ENCODE results near the gene ARID3A.

The ARID3A gene

GRCh38 chr19:1006711-1007398 lies 81.0 kb downstream of the ARID3A start:
- DNase-seq: no peak

- peak; percentile 36 for DNase-seq
Observed at GRCh38 chr19:1007399-1008251, 81.8 kb downstream of the ARID3A start.

GRCh38 chr19:1008268-1009040 lies 82.6 kb downstream of the ARID3A start:
- DNase-seq: no peak

- no peak for DNase-seq
Observed at GRCh38 chr19:1009041-1009980, 83.5 kb downstream of the ARID3A start.

- no peak for DNase-seq
Observed at GRCh38 chr19:1009981-1010538, 84.2 kb downstream of the ARID3A start.

GRCh38 chr19:1010586-1011510 lies 85.0 kb downstream of the ARID3A start:
- DNase-seq: no peak

- DNase-seq: no peak
Observed at GRCh38 chr19:1011831-1012333, 86.0 kb downstream of the ARID3A start.

- no peak for DNase-seq
Observed at GRCh38 chr19:1012334-1012733, 86.5 kb downstream of the ARID3A start.

GRCh38 chr19:1013218-1013617 lies 87.4 kb downstream of the ARID3A start:
- no peak for DNase-seq

- no peak for DNase-seq
Observed at GRCh38 chr19:1014161-1015060, 88.6 kb downstream of the ARID3A start.

- DNase-seq: no peak
Observed at GRCh38 chr19:1015061-1015781, 89.4 kb downstream of the ARID3A start.

- DNase-seq: no peak
Observed at GRCh38 chr19:1015782-1016646, 90.2 kb downstream of the ARID3A start.

- no peak for DNase-seq
Observed at GRCh38 chr19:1016647-1017114, 90.8 kb downstream of the ARID3A start.

- no peak for DNase-seq
Observed at GRCh38 chr19:1017115-1017905, 91.5 kb downstream of the ARID3A start.

GRCh38 chr19:1017906-1018305 lies 92.1 kb downstream of the ARID3A start:
- no peak for DNase-seq

- no peak for DNase-seq
Observed at GRCh38 chr19:1018393-1018792, 92.6 kb downstream of the ARID3A start.
